Trophoblast cell (in vitro differentiated cells and primary cell): ENCODE results near the gene INTS4.

Experiments
- DNase-seq, 2 donors: peaks; one replicate each; pipeline ENCODE4 v3.0.0-alpha.2; 2016
- H2AFZ ChIP-seq: 2 replicates; pipeline ENCODE4 v1.6.1; 2013; ENCODE audit warnings: low read length, moderate library complexity, mild to moderate bottlenecking; ENCODE audit not compliant: insufficient read depth, poor library complexity
- H2AK5ac ChIP-seq: 2 replicates; pipeline ENCODE4 v1.6.1; 2013; ENCODE audit warnings: mild to moderate bottlenecking, low read length
- H2BK120ac ChIP-seq: 2 replicates; pipeline ENCODE4 v1.6.1; 2013; ENCODE audit warnings: low read length, mild to moderate bottlenecking, moderate library complexity; ENCODE audit not compliant: insufficient read depth, poor library complexity
- H2BK12ac ChIP-seq: 2 replicates; pipeline ENCODE4 v1.6.1; 2013; ENCODE audit warnings: mild to moderate bottlenecking, low read length, moderate library complexity
- H2BK5ac ChIP-seq: 2 replicates; pipeline ENCODE4 v1.6.1; 2013; ENCODE audit warnings: low read length, low read depth, moderate library complexity, mild to moderate bottlenecking; ENCODE audit not compliant: poor library complexity
- H3K14ac ChIP-seq: 2 replicates; pipeline ENCODE4 v1.6.1; 2013; ENCODE audit warnings: mild to moderate bottlenecking, low read length
- H3K18ac ChIP-seq: 2 replicates; pipeline ENCODE4 v1.6.1; 2013; ENCODE audit warnings: mild to moderate bottlenecking, low read length
- H3K23ac ChIP-seq: 2 replicates; pipeline ENCODE4 v1.6.1; 2013; ENCODE audit warnings: low read length
- H3K27ac ChIP-seq: 2 replicates; pipeline ENCODE4 v1.5.1; 2013; ENCODE audit warnings: low read depth, mild to moderate bottlenecking, inconsistent platforms, low read length, moderate library complexity
- H3K27me3 ChIP-seq: 2 replicates; pipeline ENCODE4 v1.6.1; 2013; ENCODE audit warnings: inconsistent platforms, mild to moderate bottlenecking, low read length, moderate library complexity; ENCODE audit not compliant: insufficient read depth
- H3K36me3 ChIP-seq, 2 experiments: 1 replicate in 1 of 2; 2 replicates in 1 of 2; pipeline ENCODE4 v1.6.1; 2013; ENCODE audit warnings: low read length in 2 of 2, mild to moderate bottlenecking in 2 of 2, moderate library complexity in 1 of 2; ENCODE audit not compliant: insufficient read depth in 2 of 2, control insufficient read depth in 1 of 2
- H3K4ac ChIP-seq: 2 replicates; pipeline ENCODE4 v1.6.1; 2013; ENCODE audit warnings: low read depth, mild to moderate bottlenecking, low read length, moderate library complexity
- H3K4me1 ChIP-seq, 2 experiments: 1 replicate in 1 of 2; 2 replicates in 1 of 2; pipeline ENCODE4 v1.6.1; 2013; ENCODE audit warnings: low read length in 2 of 2, mild to moderate bottlenecking in 2 of 2, moderate library complexity in 1 of 2; ENCODE audit not compliant: insufficient read depth in 2 of 2, control insufficient read depth in 1 of 2
- H3K4me2 ChIP-seq: 2 replicates; pipeline ENCODE4 v1.6.1; 2013; ENCODE audit warnings: inconsistent platforms, mild to moderate bottlenecking, low read length, moderate library complexity
- H3K4me3 ChIP-seq: 2 replicates; pipeline ENCODE4 v1.5.1; 2013; ENCODE audit warnings: mild to moderate bottlenecking, low read depth, low read length, inconsistent platforms
- H3K79me1 ChIP-seq: one replicate; pipeline ENCODE4 v1.6.1; 2013; ENCODE audit warnings: low read length
- H3K79me2 ChIP-seq: 2 replicates; pipeline ENCODE4 v1.6.1; 2013; ENCODE audit warnings: low read length, mild to moderate bottlenecking; ENCODE audit not compliant: control insufficient read depth, insufficient read depth, poor library complexity
- H3K9ac ChIP-seq: 2 replicates; pipeline ENCODE4 v1.6.1; 2013; ENCODE audit warnings: mild to moderate bottlenecking, low read length
- H3K9me3 ChIP-seq: 2 replicates; pipeline ENCODE4 v1.6.1; 2013; ENCODE audit warnings: low read depth, mild to moderate bottlenecking, control low read depth, inconsistent platforms, low read length; ENCODE audit not compliant: insufficient read depth
- H4K12ac ChIP-seq: 2 replicates; pipeline ENCODE4 v1.6.1; 2013; ENCODE audit warnings: low read depth, mild to moderate bottlenecking, low read length, moderate library complexity
- H4K8ac ChIP-seq: 2 replicates; pipeline ENCODE4 v1.6.1; 2013; ENCODE audit warnings: low read depth, mild to moderate bottlenecking, low read length, moderate library complexity
- H4K91ac ChIP-seq: one replicate; pipeline ENCODE4 v1.6.1; 2013; ENCODE audit warnings: low read depth, mild to moderate bottlenecking, low read length, moderate library complexity
- WGBS: extraction: QIAGEN DNeasy Blood & Tissue Kit; methylation state at CpG from one replicate; pipeline ENCODE4 v1.1.7; 2013; ENCODE audit warnings: missing lambda C conversion rate; ENCODE audit not compliant: insufficient read length, insufficient coverage; ENCODE audit errors: extremely low coverage; 5-methylcytosine and 5-hydroxymethylcytosine counted together

Gene INTS4

GRCh38 chr11:78037056-78037455 lies 42.6 kb upstream of the INTS4 start:
- Histone ChIP-seq H2AK5ac (peak overlapping the region; percentile 84), H3K9ac (no peak overlapping the region), H3K23ac (no peak overlapping the region), H3K79me2 (no peaks in the 10 kb centered on the region), H3K14ac (peak overlapping the region; percentile 5), H3K36me3 (no peaks in the 10 kb centered on the region), H3K27ac (no peak overlapping the region), H2AFZ (no peak overlapping the region), H4K91ac (peak overlapping the region; percentile 15), H3K4me3 (no peak overlapping the region), H3K9me3 (no peaks in the 10 kb centered on the region), H3K18ac (no peak overlapping the region), H4K8ac (peak overlapping the region; percentile 11), H2BK5ac (peak overlapping the region; percentile 29), H3K27me3 (no peaks in the 10 kb centered on the region), H3K4me1 (peaks cover 15 to 21% of the 10 kb centered on the region in 2 experiments), H2BK12ac (peak overlapping the region; percentile 27), H2BK120ac (peak overlapping the region; percentile 74), H3K4ac (no peak overlapping the region), H4K12ac (no peak overlapping the region), H3K79me1 (peaks cover 9% of the 10 kb centered on the region), H3K4me2 (no peak overlapping the region)
- no CpG with 5 or more reads among the region's 3 CpGs for WGBS
- no peak for DNase-seq

GRCh38 chr11:78036313-78036712 lies 41.8 kb upstream of the INTS4 start:
- peaks cover 21 to 26% of the 10 kb centered on the region in 2 experiments for H3K4me1 ChIP-seq
- no peak for DNase-seq
- H2AK5ac ChIP-seq, result no peak overlapping the region
- no peak overlapping the region for H3K4ac ChIP-seq
- no peak overlapping the region for H2BK5ac ChIP-seq
- no peak overlapping the region for H3K9ac ChIP-seq
- no peaks in the 10 kb centered on the region for H3K9me3 ChIP-seq
- H4K8ac ChIP-seq, result no peak overlapping the region
- H3K79me1 ChIP-seq, result peaks cover 14% of the 10 kb centered on the region
- no peak overlapping the region for H3K14ac ChIP-seq
- no peak overlapping the region for H3K18ac ChIP-seq
- H4K12ac ChIP-seq, result no peak overlapping the region
- H3K27me3 ChIP-seq, result no peaks in the 10 kb centered on the region
- WGBS, result no CpG with 5 or more reads among the region's 3 CpGs
- H3K27ac ChIP-seq, result no peak overlapping the region
- no peak overlapping the region for H2BK120ac ChIP-seq
- H3K4me2 ChIP-seq, result no peak overlapping the region
- no peak overlapping the region for H4K91ac ChIP-seq
- H3K4me3 ChIP-seq, result no peak overlapping the region
- no peaks in the 10 kb centered on the region for H3K79me2 ChIP-seq
- no peak overlapping the region for H2BK12ac ChIP-seq
- H3K36me3 ChIP-seq, result no peaks in the 10 kb centered on the region
- H2AFZ ChIP-seq, result no peak overlapping the region
- H3K23ac ChIP-seq, result no peak overlapping the region

DNA sequence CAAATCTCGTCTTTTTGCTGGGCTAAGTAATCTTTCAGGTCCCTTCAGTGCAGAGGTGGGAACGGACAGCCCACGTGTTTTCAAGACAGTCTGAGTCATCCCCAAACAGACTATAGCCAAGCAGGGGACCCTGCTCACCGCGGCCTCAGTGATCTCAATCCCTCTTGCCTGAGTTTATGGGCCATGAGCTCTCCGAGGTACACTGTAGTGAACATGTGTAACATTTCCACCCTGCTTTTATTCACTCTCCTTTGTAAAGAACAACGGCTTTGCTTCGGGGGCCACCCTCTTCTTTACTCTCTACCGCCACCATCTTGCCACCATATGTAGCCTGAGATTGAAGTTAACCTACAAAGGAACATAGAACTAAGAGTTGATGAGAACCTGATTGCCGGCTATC lies 40.2 kb upstream of the INTS4 start:
- H3K27me3 ChIP-seq, result no peaks in the 10 kb centered on the region
- H4K8ac ChIP-seq, result no peak overlapping the region
- H4K12ac ChIP-seq, result no peak overlapping the region
- no peak overlapping the region for H3K4ac ChIP-seq
- H2BK120ac ChIP-seq, result no peak overlapping the region
- H3K79me1 ChIP-seq, result peaks cover 16% of the 10 kb centered on the region
- H2AK5ac ChIP-seq, result no peak overlapping the region
- H4K91ac ChIP-seq, result peak overlapping the region; percentile 4
- H3K9me3 ChIP-seq, result no peaks in the 10 kb centered on the region
- H3K4me2 ChIP-seq, result no peak overlapping the region
- no peak overlapping the region for H2AFZ ChIP-seq
- H3K9ac ChIP-seq, result no peak overlapping the region
- no peak overlapping the region for H2BK12ac ChIP-seq
- no CpG with 5 or more reads among the region's 10 CpGs for WGBS
- no peak overlapping the region for H3K14ac ChIP-seq
- DNase-seq, result no peak
- H3K18ac ChIP-seq, result no peak overlapping the region
- no peak overlapping the region for H2BK5ac ChIP-seq
- H3K36me3 ChIP-seq, result no peaks in the 10 kb centered on the region
- H3K27ac ChIP-seq, result no peak overlapping the region
- H3K79me2 ChIP-seq, result peaks cover 3% of the 10 kb centered on the region
- no peak overlapping the region for H3K4me3 ChIP-seq
- no peak overlapping the region for H3K23ac ChIP-seq
- H3K4me1 ChIP-seq, result peaks cover 18 to 26% of the 10 kb centered on the region in 2 experiments

DNA sequence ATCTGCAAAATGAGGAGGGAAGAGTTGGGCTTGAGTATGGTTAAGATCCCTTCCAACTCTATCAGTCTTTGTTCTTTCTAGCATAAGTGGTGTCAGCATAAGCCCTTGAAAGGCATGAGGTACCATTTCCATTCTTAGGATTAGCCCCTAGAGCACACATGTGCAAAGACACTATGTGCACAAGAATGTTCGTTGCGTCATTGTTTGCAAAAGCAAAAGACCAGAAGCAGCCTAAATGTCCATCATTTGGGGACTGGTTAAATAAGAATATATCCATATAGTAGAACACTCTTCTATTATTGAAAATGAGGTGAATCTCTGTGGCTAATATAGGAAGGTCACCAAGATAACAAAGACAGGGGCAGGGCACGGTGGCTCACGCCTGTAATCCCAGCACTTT lies 38.6 kb upstream of the INTS4 start:
- Histone ChIP-seq H4K8ac (no peak overlapping the region), H3K9me3 (no peaks in the 10 kb centered on the region), H2AK5ac (no peak overlapping the region), H2BK12ac (no peak overlapping the region), H3K14ac (no peak overlapping the region), H3K23ac (no peak overlapping the region), H2BK5ac (peak overlapping the region; percentile 19), H3K27me3 (no peaks in the 10 kb centered on the region), H3K27ac (no peak overlapping the region), H3K36me3 (no peaks in the 10 kb centered on the region), H3K18ac (no peak overlapping the region), H3K79me2 (peaks cover 3% of the 10 kb centered on the region), H3K4me1 (peaks cover 25 to 32% of the 10 kb centered on the region in 2 experiments), H2BK120ac (no peak overlapping the region), H2AFZ (no peak overlapping the region), H3K79me1 (peaks cover 22% of the 10 kb centered on the region), H3K4ac (no peak overlapping the region), H3K9ac (no peak overlapping the region), H3K4me3 (no peak overlapping the region), H4K12ac (no peak overlapping the region), H3K4me2 (no peak overlapping the region), H4K91ac (no peak overlapping the region)
- no peak for DNase-seq
- no CpG with 5 or more reads among the region's 4 CpGs for WGBS
